ENCODE measurements around the gene EYA2.

EYA2 gene

DNA sequence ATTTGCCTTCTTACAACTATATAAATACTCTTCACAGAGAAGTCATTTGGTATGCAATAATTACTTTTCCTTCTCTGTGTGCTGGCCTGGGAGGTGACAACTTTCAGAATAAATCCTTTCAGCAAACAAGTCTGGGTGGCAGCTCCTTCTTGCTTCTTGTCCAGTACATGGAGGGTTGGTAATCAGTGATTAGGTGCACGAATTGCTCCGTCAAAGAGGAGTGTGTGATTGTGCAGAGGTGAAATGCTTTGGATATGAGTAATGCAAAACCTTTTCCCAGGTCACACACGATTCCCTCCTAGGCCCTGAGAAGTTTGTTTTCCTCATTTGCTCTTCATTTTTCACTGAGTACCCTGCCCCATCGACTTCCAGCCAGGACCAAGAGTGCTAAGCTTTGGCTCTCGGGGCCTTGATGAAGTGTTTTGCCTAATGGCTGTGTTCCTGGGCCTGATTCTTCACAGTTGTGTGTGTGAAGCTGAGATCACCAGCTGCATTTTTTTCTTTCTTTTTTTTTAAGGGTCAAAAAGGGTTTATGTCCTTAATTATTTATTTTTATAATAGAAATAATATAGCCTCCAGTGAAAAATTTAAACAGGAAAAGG, 245.4 kb downstream of the EYA2 start:
- Histone ChIP-seq H2BK120ac (ENCODE audit: low read depth, low read length) (no peak overlapping the region), H3K4me1 (ENCODE audit: control insufficient read depth in 2 of 2, insufficient read depth in 1 of 2, low read depth in 1 of 2, low read length in 2 of 2) (peaks cover 0 to 8% of the 10 kb centered on the region in 2 donors), H3K23ac (ENCODE audit: low read depth, low read length, poor library complexity) (no peak overlapping the region), H3K4ac (ENCODE audit: low read length) (no peak overlapping the region), H2BK5ac (ENCODE audit: low read length) (no peak overlapping the region), H3K79me1 (ENCODE audit: low read depth, low read length) (no peaks in the 10 kb centered on the region), H3K9ac (ENCODE audit: low read depth, low read length, poor library complexity) (no peak overlapping the region), H3K4me2 (ENCODE audit: insufficient read depth, low read length, poor library complexity, severe bottlenecking) (no peak overlapping the region), H4K91ac (ENCODE audit: low read depth, low read length, poor library complexity) (no peak overlapping the region), H3K27ac (replicated peaks; ENCODE audit: low read length) (no peak overlapping the region), H3K4me3 (ENCODE audit: low read length in 2 of 2) (no peak overlapping the region), H2BK12ac (ENCODE audit: low read length) (no peak overlapping the region), H2AK5ac (ENCODE audit: low read depth, low read length) (no peak overlapping the region), H2BK15ac (ENCODE audit: low read length) (no peak overlapping the region), H3K36me3 (replicated peaks in 1 of 2; ENCODE audit: control insufficient read depth in 2 of 2, insufficient read depth in 2 of 2, low read length in 2 of 2) (no peaks in the 10 kb centered on the region), H4K8ac (ENCODE audit: low read depth, low read length) (no peak overlapping the region), H3K18ac (ENCODE audit: low read length) (no peak overlapping the region), H2AFZ (ENCODE audit: low read length) (no peak overlapping the region), H3K9me3 (replicated peaks in 1 of 2; ENCODE audit: control insufficient read depth in 2 of 2, insufficient read depth in 1 of 2, low read depth in 1 of 2, low read length in 2 of 2) (no peaks in the 10 kb centered on the region), H3K27me3 (ENCODE audit: control insufficient read depth in 3 of 3, insufficient read depth in 3 of 3, low read depth in 1 of 3, low read length in 3 of 3) (peaks cover 0 to 23% (median 0%) of the 10 kb centered on the region in 3 experiments), H3K14ac (ENCODE audit: low read length) (no peak overlapping the region)
- WGBS, 2 donors (ENCODE audit: extremely low coverage in 2 of 2, insufficient read length in 2 of 2, insufficient replicate concordance in 1 of 2), result no CpG with 5 or more reads among the region's 5 CpGs
- DNase-seq (ENCODE audit: low spot score), result no peak

DNA sequence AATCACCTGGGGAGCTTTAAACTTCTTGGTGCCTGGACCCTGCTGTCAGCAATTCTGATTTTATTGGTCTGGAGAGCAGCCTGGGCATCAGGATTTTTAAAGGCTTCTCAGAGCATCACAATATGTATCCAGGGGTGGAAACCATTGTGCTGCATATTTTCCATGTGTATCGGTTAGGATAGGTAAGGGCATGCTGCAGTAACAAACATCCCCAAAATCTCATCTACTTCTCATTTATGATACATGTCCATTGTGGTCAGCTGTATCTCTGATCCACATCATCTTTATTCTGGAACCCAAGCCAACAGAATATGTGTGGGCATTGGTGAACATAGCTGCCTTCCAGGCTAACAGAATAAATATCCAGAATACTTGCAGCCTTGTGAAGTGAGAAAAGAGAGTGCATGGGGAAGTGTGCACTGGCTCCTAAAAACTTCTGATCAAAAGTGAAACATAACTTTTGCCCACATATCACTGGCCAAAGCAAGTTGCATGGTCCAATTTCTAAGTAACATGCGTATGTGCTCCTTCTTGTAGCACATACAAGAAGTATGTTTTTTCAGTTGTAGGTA, 246.8 kb downstream of the EYA2 start:
- no peak overlapping the region for H2BK12ac ChIP-seq (ENCODE audit: low read length)
- H3K18ac ChIP-seq (ENCODE audit: low read length), result no peak overlapping the region
- H3K14ac ChIP-seq (ENCODE audit: low read length), result no peak overlapping the region
- no peaks in the 10 kb centered on the region for H3K79me1 ChIP-seq (ENCODE audit: low read depth, low read length)
- no peak overlapping the region for H2AFZ ChIP-seq (ENCODE audit: low read length)
- H3K4ac ChIP-seq (ENCODE audit: low read length), result no peak overlapping the region
- H2AK5ac ChIP-seq (ENCODE audit: low read depth, low read length), result no peak overlapping the region
- H3K9me3 ChIP-seq (replicated peaks in 1 of 2; ENCODE audit: control insufficient read depth in 2 of 2, insufficient read depth in 1 of 2, low read depth in 1 of 2, low read length in 2 of 2), result no peaks in the 10 kb centered on the region
- no peak overlapping the region for H3K9ac ChIP-seq (ENCODE audit: low read depth, low read length, poor library complexity)
- no peak overlapping the region for H4K8ac ChIP-seq (ENCODE audit: low read depth, low read length)
- H2BK15ac ChIP-seq (ENCODE audit: low read length), result no peak overlapping the region
- peaks cover under 1 to 8% of the 10 kb centered on the region in 2 donors for H3K4me1 ChIP-seq (ENCODE audit: control insufficient read depth in 2 of 2, insufficient read depth in 1 of 2, low read depth in 1 of 2, low read length in 2 of 2)
- H3K4me3 ChIP-seq (ENCODE audit: low read length in 2 of 2), result no peak overlapping the region
- DNase-seq (ENCODE audit: low spot score), result no peak
- H2BK5ac ChIP-seq (ENCODE audit: low read length), result no peak overlapping the region
- H4K91ac ChIP-seq (ENCODE audit: low read depth, low read length, poor library complexity), result no peak overlapping the region
- WGBS, 2 donors (ENCODE audit: extremely low coverage in 2 of 2, insufficient read length in 2 of 2, insufficient replicate concordance in 1 of 2), result no CpG with 5 or more reads among the region's 2 CpGs
- no peak overlapping the region for H3K27ac ChIP-seq (replicated peaks; ENCODE audit: low read length)
- H3K4me2 ChIP-seq (ENCODE audit: insufficient read depth, low read length, poor library complexity, severe bottlenecking), result no peak overlapping the region
- H3K23ac ChIP-seq (ENCODE audit: low read depth, low read length, poor library complexity), result no peak overlapping the region
- no peaks in the 10 kb centered on the region for H3K36me3 ChIP-seq (replicated peaks in 1 of 2; ENCODE audit: control insufficient read depth in 2 of 2, insufficient read depth in 2 of 2, low read length in 2 of 2)
- peaks cover 0 to 23% (median 0%) of the 10 kb centered on the region in 3 experiments for H3K27me3 ChIP-seq (ENCODE audit: control insufficient read depth in 3 of 3, insufficient read depth in 3 of 3, low read depth in 1 of 3, low read length in 3 of 3)
- H2BK120ac ChIP-seq (ENCODE audit: low read depth, low read length), result no peak overlapping the region

DNA sequence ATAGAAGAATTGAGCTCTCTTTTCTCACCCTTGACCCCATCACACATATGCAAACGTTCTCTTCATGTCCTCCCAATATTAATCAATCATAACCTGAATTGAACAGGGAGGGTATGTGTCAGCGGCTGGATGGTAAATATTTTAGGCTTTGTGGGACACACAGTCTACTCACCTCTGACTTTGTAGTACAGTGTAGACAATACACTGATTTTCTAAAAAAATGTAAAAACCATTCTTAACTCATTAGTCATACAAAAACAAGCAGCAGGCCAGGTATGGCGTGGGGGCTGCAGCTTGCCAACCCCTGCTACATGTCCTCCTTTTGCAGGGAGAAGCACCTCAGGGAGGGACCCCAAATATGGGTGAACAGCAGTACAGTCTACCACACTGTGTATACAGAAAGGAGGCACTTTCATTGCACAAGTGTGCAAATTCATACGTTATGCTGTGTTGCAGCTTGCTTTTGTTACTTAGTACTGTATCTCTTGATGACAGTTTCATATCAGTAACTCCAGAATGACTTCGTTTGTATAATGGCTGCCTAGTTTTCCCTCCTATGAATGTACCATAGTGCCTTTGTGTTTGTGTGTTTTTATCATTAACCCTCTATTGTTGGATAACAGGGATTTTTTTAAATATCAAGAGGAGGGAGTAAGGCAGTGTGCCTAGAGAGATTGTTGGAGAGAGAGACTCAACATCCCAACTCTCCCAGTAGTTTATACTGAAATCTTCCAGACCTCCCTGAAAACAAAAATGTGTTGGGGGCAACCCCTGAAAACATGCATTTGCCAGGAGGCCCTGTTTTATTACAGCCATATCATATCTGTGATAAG, 247.5 kb downstream of the EYA2 start:
- Histone ChIP-seq H3K9me3 (replicated peaks in 1 of 2; ENCODE audit: control insufficient read depth in 2 of 2, insufficient read depth in 1 of 2, low read depth in 1 of 2, low read length in 2 of 2) (no peaks in the 10 kb centered on the region), H3K79me1 (ENCODE audit: low read depth, low read length) (no peaks in the 10 kb centered on the region), H2BK15ac (ENCODE audit: low read length) (no peak overlapping the region), H3K27me3 (ENCODE audit: control insufficient read depth in 3 of 3, insufficient read depth in 3 of 3, low read depth in 1 of 3, low read length in 3 of 3) (peaks cover 0 to 19% (median 0%) of the 10 kb centered on the region in 3 experiments), H2AK5ac (ENCODE audit: low read depth, low read length) (no peak overlapping the region), H2BK12ac (ENCODE audit: low read length) (no peak overlapping the region), H3K27ac (replicated peaks; ENCODE audit: low read length) (no peak overlapping the region), H3K23ac (ENCODE audit: low read depth, low read length, poor library complexity) (no peak overlapping the region), H2BK5ac (ENCODE audit: low read length) (no peak overlapping the region), H3K18ac (ENCODE audit: low read length) (no peak overlapping the region), H3K4ac (ENCODE audit: low read length) (no peak overlapping the region), H3K36me3 (replicated peaks in 1 of 2; ENCODE audit: control insufficient read depth in 2 of 2, insufficient read depth in 2 of 2, low read length in 2 of 2) (no peaks in the 10 kb centered on the region), H2BK120ac (ENCODE audit: low read depth, low read length) (no peak overlapping the region), H3K4me3 (ENCODE audit: low read length in 2 of 2) (no peak overlapping the region), H3K14ac (ENCODE audit: low read length) (no peak overlapping the region), H2AFZ (ENCODE audit: low read length) (no peak overlapping the region), H4K8ac (ENCODE audit: low read depth, low read length) (no peak overlapping the region), H3K4me2 (ENCODE audit: insufficient read depth, low read length, poor library complexity, severe bottlenecking) (no peak overlapping the region), H4K91ac (ENCODE audit: low read depth, low read length, poor library complexity) (no peak overlapping the region), H3K4me1 (ENCODE audit: control insufficient read depth in 2 of 2, insufficient read depth in 1 of 2, low read depth in 1 of 2, low read length in 2 of 2) (peaks cover 3 to 4% of the 10 kb centered on the region in 2 donors), H3K9ac (ENCODE audit: low read depth, low read length, poor library complexity) (no peak overlapping the region)
- no CpG with 5 or more reads among the region's 5 CpGs for WGBS, 2 donors (ENCODE audit: extremely low coverage in 2 of 2, insufficient read length in 2 of 2, insufficient replicate concordance in 1 of 2)
- DNase-seq (ENCODE audit: low spot score), result no peak

DNA sequence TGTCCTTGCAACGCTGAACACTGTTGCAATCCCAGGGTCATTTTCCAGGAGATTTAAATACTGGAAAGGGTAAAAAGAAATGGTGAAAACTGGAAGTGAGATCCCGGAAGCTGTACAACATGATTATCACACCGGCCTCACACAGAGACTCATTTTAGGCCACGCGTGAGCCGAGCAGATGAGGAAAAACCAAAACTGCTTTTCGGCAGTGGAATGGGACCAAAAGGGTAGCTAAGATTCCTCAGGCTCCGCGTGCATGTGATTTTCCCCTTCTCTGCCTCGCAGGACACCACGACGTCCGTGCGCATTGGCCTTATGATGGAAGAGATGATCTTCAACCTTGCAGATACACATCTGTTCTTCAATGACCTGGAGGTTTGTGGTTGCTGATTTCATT, 248.1 kb downstream of the EYA2 start:
- no peak overlapping the region for H3K23ac ChIP-seq (ENCODE audit: low read depth, low read length, poor library complexity)
- H2AK5ac ChIP-seq (ENCODE audit: low read depth, low read length), result no peak overlapping the region
- peaks cover 0 to 3% of the 10 kb centered on the region in 2 donors for H3K4me1 ChIP-seq (ENCODE audit: control insufficient read depth in 2 of 2, insufficient read depth in 1 of 2, low read depth in 1 of 2, low read length in 2 of 2)
- no peaks in the 10 kb centered on the region for H3K79me1 ChIP-seq (ENCODE audit: low read depth, low read length)
- no peak overlapping the region for H3K9ac ChIP-seq (ENCODE audit: low read depth, low read length, poor library complexity)
- no peak overlapping the region for H3K4me3 ChIP-seq (ENCODE audit: low read length in 2 of 2)
- DNase-seq (ENCODE audit: low spot score), result no peak
- no peak overlapping the region for H3K14ac ChIP-seq (ENCODE audit: low read length)
- no CpG with 5 or more reads among the region's 14 CpGs for WGBS, 2 donors (ENCODE audit: extremely low coverage in 2 of 2, insufficient read length in 2 of 2, insufficient replicate concordance in 1 of 2)
- no peaks in the 10 kb centered on the region for H3K36me3 ChIP-seq (replicated peaks in 1 of 2; ENCODE audit: control insufficient read depth in 2 of 2, insufficient read depth in 2 of 2, low read length in 2 of 2)
- no peak overlapping the region for H4K8ac ChIP-seq (ENCODE audit: low read depth, low read length)
- H3K18ac ChIP-seq (ENCODE audit: low read length), result no peak overlapping the region
- H3K4me2 ChIP-seq (ENCODE audit: insufficient read depth, low read length, poor library complexity, severe bottlenecking), result no peak overlapping the region
- no peak overlapping the region for H2BK15ac ChIP-seq (ENCODE audit: low read length)
- H3K9me3 ChIP-seq (replicated peaks in 1 of 2; ENCODE audit: control insufficient read depth in 2 of 2, insufficient read depth in 1 of 2, low read depth in 1 of 2, low read length in 2 of 2), result no peaks in the 10 kb centered on the region
- no peak overlapping the region for H2BK12ac ChIP-seq (ENCODE audit: low read length)
- peaks cover 0 to 18% (median 0%) of the 10 kb centered on the region in 3 experiments for H3K27me3 ChIP-seq (ENCODE audit: control insufficient read depth in 3 of 3, insufficient read depth in 3 of 3, low read depth in 1 of 3, low read length in 3 of 3)
- no peak overlapping the region for H4K91ac ChIP-seq (ENCODE audit: low read depth, low read length, poor library complexity)
- H3K27ac ChIP-seq (replicated peaks; ENCODE audit: low read length), result no peak overlapping the region
- H2AFZ ChIP-seq (ENCODE audit: low read length), result no peak overlapping the region
- no peak overlapping the region for H2BK5ac ChIP-seq (ENCODE audit: low read length)
- no peak overlapping the region for H3K4ac ChIP-seq (ENCODE audit: low read length)
- H2BK120ac ChIP-seq (ENCODE audit: low read depth, low read length), result no peak overlapping the region

All from neuronal stem cell (in vitro differentiated cells).